Rectal smooth muscle tissue (tissue), 1 donor: ENCODE data around the gene LRRC30.

Experiments used
- H3K27ac ChIP-seq: one replicate; pipeline ENCODE4 v1.7.0; 2013; ENCODE audit warnings: low read depth, low read length, inconsistent platforms
- H3K27me3 ChIP-seq: one replicate; pipeline ENCODE4 v1.7.0; 2013; ENCODE audit warnings: low read length; ENCODE audit not compliant: control insufficient read depth, insufficient read depth
- H3K36me3 ChIP-seq: one replicate; pipeline ENCODE4 v1.7.0; 2013; ENCODE audit warnings: low read length; ENCODE audit not compliant: control insufficient read depth, insufficient read depth
- H3K4me1 ChIP-seq: one replicate; pipeline ENCODE4 v1.7.0; 2013; ENCODE audit warnings: low read length; ENCODE audit not compliant: control insufficient read depth, insufficient read depth
- H3K4me3 ChIP-seq: one replicate; pipeline ENCODE4 v1.7.0; 2013; ENCODE audit warnings: low read length
- H3K9ac ChIP-seq: one replicate; pipeline ENCODE4 v1.7.0; 2013; ENCODE audit warnings: low read length

The LRRC30 gene

DNA sequence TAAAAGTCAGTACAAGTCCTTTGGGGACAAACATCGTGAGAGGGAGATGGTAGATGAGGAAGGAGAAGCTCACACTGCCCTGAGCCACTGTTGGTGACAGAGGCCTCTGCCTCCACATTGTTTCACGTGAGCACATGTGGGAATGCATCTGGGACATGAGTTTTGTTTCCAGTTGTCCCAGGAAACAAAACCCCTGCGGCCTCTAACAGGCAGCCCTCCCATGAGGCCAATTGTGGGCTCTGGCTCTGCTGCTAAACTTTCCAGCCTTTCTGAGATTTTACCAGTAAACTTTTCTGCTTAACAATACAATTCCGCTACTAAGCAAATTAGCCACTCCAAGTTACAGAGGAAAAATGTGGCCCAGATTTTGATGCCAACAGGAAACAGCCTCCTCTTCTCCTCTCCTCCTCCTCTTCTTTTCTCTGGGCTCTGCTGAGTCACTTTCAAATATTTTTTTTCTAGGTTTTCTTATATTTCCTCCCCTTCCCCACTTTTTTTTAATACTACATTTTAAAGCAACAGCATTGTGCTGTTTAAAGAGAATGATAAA, 23.4 kb upstream of the LRRC30 start:
- no peak overlapping the region for H3K9ac ChIP-seq
- no peak overlapping the region for H3K27ac ChIP-seq
- H3K4me3 ChIP-seq: no peak overlapping the region
- no peaks in the 10 kb centered on the region for H3K36me3 ChIP-seq
- H3K27me3 ChIP-seq: no peaks in the 10 kb centered on the region
- H3K4me1 ChIP-seq: peaks cover 11% of the 10 kb centered on the region

DNA sequence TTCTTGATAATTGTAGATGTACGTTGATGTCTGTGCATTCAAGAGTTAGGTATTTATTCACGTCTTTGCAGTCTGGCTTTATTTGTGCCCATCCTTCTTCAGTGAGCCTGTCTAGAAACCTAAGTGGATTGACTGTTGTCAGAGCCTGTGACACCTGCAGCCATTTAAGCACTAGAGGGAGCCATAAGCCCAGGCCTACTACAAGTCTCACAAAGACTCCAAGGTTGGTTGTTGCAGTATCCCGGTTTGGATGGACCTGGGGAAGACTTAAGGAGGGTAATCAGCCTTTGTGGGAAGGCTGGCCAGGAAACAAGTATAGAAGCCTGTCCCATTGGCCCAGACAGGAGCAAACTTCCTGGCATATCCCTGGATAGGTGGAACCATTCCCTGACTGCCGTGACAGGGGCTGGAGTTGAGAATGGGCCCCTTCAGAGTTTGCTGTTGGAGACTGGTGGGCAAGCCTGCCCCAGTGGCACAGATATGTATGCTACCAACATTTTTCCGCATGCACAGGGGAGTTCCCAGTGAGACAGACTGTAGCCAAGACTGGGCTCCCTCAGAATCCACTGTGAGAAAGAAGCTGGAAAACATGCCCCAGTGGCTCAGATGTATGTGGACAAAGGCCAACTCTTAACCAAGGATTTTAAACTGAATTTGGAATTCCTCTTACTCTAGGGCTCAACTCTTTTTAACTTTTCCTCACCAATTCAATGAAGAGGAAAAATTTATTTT, 9.3 kb upstream of the LRRC30 start:
- Histone ChIP-seq H3K4me3 (no peak overlapping the region), H3K27me3 (no peaks in the 10 kb centered on the region), H3K4me1 (no peaks in the 10 kb centered on the region), H3K9ac (no peak overlapping the region), H3K27ac (no peak overlapping the region), H3K36me3 (no peaks in the 10 kb centered on the region)

DNA sequence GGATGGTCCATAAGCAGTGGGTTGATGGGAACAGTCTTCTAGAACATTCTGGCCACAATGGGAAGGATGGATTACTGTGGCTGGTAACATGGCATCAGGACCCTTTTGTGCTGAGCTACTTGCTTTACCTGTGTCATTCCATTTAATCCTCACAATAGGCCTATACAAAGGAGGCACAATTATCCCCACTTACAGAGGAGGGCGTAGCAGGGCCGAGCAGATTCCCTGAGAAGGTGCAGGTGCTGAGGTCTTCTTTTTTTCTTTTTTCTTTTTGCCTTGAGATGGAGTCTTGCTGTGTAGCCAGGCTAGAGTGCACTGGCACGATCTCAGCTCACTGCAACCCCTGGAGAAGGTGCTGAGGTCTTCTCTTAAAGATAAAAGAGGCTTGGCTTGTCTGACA, 6.7 kb upstream of the LRRC30 start:
- Histone ChIP-seq H3K4me3 (no peak overlapping the region), H3K36me3 (no peaks in the 10 kb centered on the region), H3K4me1 (no peaks in the 10 kb centered on the region)

DNA sequence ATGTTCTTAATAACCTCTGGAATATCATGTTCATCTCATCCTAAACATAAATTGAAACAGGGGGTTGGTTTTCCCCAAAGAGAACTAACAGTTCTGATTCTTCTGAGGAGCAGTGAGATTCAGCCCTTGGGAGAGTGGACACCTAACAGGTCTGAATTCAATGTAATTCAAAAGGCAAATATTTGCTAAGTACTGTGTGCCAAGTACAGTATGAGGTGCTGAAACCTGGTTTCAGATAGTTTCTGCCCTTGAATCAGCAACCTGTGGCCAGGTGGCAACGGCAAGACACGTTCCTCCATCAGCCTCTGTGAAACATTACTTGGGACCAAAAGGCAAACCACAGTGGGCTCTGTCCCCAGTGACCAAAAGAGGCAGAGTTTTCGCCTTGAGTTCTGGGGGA, 1.3 kb downstream of the LRRC30 start:
- Histone ChIP-seq H3K9ac (no peak overlapping the region), H3K4me1 (no peaks in the 10 kb centered on the region), H3K4me3 (no peak overlapping the region), H3K27me3 (no peaks in the 10 kb centered on the region), H3K27ac (no peak overlapping the region), H3K36me3 (no peaks in the 10 kb centered on the region)

More for the DNA sequence above, 6.7 kb upstream of the LRRC30 start:
- Histone ChIP-seq H3K27me3 (no peaks in the 10 kb centered on the region), H3K27ac (no peak overlapping the region), H3K9ac (no peak overlapping the region)

DNA sequence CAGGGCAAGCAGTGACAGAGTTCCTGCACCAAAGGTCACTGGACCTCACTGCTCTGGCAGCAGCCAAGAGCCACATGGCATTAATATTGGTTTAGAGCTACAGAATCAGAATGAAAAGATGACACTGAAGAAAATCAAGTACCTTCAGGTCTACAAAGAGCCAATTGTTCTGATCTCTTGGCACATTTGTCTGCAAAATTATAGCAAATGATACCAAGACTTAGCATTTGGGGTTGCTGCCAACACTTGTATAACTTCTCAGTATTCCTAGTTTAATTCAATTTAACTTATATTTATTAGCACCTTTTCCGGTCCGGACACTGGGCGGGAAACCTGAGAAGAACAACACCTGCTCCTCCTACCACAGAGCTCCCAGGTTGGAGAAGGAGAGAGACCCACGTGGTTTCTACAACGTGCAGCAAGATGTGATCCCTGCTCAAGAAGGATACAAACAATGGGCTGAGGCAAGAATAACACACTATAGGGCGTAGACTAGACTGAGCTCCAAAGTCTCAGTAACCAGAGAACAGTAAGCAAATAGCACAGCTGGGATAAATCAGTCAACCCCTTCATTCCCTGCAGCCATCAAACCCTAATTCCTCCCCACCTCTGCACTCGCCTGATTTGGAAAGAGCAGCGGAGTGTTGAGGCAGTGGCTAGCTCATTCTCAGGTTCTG, 2.4 kb downstream of the LRRC30 start:
- H3K36me3 ChIP-seq: no peaks in the 10 kb centered on the region
- H3K4me3 ChIP-seq: no peak overlapping the region
- H3K9ac ChIP-seq: no peak overlapping the region
- no peaks in the 10 kb centered on the region for H3K4me1 ChIP-seq
- H3K27me3 ChIP-seq: no peaks in the 10 kb centered on the region
- H3K27ac ChIP-seq: no peak overlapping the region

DNA sequence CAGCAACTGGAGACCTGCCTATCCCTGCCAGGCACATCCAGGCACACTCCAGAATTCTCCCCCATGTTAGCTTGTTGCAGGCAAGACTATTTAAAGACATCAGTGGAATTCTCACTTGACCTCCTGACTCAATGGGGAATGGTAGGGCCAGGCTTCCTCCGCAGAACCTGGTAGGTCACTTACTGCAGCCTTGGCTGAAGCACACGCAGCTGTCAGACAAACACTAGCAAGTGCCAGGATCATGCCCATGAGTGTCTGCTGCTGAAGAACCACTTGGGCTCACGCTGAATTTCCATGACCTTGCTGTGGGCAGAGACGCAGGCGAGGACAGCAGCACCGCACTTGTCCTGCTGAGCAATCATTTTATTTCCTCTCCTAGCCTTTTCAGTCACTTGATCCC, 3.2 kb downstream of the LRRC30 start:
- no peak overlapping the region for H3K27ac ChIP-seq
- H3K9ac ChIP-seq: no peak overlapping the region
- H3K4me1 ChIP-seq: no peaks in the 10 kb centered on the region
- no peaks in the 10 kb centered on the region for H3K27me3 ChIP-seq
- H3K36me3 ChIP-seq: no peaks in the 10 kb centered on the region
- no peak overlapping the region for H3K4me3 ChIP-seq

DNA sequence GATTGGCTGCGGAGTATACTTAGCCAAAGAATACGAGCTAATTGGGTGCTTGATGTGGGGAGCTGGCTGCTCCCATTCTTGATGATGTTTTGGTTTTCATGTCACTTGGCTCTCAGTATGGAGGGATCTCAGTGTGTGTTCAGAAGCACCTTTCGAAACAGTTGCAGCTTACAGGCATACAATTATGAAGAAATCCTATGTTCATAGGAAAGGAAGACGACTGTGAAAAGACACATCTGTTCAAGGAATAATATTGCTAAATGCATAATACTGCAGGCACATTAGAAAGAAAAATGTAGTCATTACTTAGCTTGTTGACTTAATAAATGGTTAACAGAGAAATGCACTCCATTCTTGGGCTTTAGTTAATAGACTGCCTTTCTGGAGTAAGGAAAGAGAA, 4.1 kb downstream of the LRRC30 start:
- Histone ChIP-seq H3K36me3 (no peaks in the 10 kb centered on the region), H3K27ac (no peak overlapping the region), H3K27me3 (no peaks in the 10 kb centered on the region), H3K4me1 (no peaks in the 10 kb centered on the region), H3K9ac (no peak overlapping the region), H3K4me3 (no peak overlapping the region)

DNA sequence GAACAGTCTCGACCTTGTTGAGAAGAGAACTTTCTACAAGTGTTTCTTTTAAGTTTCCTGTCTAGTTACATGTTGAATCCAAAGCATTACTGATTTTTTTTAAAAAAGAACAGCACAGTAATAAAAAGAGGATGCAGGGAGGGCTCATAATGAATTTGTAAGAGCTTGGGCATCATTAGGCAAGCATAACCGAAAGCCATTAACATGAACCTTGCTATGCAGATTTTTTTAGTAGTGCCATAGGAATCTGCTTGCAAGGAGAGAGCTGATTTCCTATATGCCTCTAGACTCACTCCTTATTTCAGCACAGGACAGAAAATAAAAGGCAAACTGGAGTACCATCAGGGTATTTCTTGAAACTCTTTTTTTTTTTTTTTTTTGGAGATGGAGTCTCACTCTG, 5.2 kb downstream of the LRRC30 start:
- Histone ChIP-seq H3K9ac (no peak overlapping the region), H3K27me3 (no peaks in the 10 kb centered on the region), H3K4me1 (no peaks in the 10 kb centered on the region), H3K36me3 (no peaks in the 10 kb centered on the region), H3K27ac (no peak overlapping the region), H3K4me3 (no peak overlapping the region)

DNA sequence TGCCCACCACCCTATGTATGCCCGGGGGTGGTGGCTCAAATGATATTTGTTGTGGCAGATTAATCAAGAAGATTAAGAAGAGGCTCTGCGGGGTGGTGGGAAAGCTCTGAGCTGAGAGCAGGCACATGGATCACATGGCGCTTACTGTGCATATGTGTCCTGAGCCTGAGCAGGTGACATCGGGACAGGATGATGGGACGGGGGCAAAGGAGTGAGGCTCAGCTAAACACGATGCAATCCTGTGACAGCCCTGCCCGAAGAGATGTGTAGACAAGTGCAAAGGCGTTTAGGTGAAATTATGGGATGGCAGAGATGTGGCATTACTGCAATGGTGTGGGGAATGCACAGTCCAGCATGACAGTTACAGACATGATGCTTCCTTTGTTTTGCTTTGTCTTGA, 6.0 kb downstream of the LRRC30 start:
- H3K4me3 ChIP-seq: no peak overlapping the region
- H3K9ac ChIP-seq: no peak overlapping the region
- no peak overlapping the region for H3K27ac ChIP-seq
- H3K36me3 ChIP-seq: no peaks in the 10 kb centered on the region
- no peaks in the 10 kb centered on the region for H3K27me3 ChIP-seq
- H3K4me1 ChIP-seq: no peaks in the 10 kb centered on the region

DNA sequence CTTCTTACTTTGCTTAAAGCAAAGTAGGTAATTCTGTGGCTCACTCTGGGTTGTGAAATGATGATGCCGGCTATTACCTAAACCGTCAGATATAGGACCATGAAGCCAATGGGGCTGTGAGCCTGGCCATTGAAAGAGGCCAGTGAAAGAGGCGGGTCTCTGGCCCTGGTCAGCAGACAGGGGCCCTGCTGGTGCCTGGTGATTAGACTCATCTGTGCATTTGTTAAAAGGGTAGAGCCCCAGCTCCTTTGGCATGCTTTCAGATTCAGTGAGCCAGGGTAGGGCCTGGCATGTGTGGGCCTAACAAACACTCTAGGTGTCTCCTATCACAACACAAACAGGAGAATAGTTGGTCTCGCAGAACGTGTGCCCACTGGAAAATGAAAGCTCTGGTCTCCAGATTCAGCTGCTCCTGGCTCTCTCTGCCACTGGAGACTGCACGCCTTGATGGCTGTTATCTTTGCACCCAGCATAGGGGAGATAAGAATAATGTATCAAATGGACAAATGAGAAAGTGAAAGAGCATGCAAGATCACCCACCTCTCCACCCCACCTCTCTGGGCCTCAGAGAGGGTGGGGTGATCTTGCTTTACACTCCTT, 6.9 kb downstream of the LRRC30 start:
- no peak overlapping the region for H3K27ac ChIP-seq
- H3K27me3 ChIP-seq: no peaks in the 10 kb centered on the region
- no peaks in the 10 kb centered on the region for H3K4me1 ChIP-seq
- H3K4me3 ChIP-seq: no peak overlapping the region
- no peak overlapping the region for H3K9ac ChIP-seq
- no peaks in the 10 kb centered on the region for H3K36me3 ChIP-seq

DNA sequence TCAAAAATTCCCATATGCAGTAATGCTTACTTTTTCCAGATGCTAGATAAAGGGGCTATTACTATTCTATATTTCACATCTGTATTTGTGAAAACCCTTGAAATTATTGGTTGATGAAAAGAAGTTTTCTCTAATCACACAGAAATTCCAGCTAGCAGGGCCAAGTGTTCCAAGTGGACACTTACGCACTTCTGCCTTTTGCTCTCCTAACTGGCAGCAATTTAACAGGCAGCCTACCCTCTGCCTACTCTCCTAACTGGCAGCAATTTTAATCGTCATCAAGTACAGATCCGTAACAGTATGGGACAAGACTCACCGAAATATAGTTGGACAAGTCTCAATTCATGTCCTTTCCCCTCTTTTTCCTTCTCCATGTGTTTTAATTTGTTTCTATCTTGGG, 12.0 kb downstream of the LRRC30 start:
- no peaks in the 10 kb centered on the region for H3K4me1 ChIP-seq
- no peak overlapping the region for H3K4me3 ChIP-seq
- H3K27ac ChIP-seq: no peak overlapping the region
- H3K9ac ChIP-seq: no peak overlapping the region
- H3K36me3 ChIP-seq: no peaks in the 10 kb centered on the region
- no peaks in the 10 kb centered on the region for H3K27me3 ChIP-seq

DNA sequence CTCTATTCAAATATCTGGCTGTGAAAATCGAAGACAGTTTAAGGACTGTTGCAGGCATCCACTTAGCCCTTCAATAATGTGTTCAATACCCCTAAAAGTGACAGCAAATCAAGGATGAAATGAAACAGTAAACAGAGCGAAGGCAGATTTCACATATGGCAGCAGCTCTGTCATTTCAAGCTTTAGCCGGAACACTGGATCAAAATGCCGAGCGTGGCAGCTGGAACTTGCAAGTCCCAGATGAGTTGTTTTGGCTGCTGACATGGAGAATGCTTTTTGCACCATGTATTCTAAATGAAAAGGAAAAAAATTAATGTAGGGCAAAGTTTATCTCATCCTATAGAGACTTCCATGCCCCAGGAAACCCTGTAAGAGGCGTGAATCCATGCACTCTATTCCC, 18.0 kb downstream of the LRRC30 start:
- H3K9ac ChIP-seq: no peak overlapping the region
- no peaks in the 10 kb centered on the region for H3K4me1 ChIP-seq
- no peaks in the 10 kb centered on the region for H3K36me3 ChIP-seq
- H3K27me3 ChIP-seq: no peaks in the 10 kb centered on the region
- H3K27ac ChIP-seq: no peak overlapping the region
- no peak overlapping the region for H3K4me3 ChIP-seq
